Measurements from ENCODE around the gene DRGX.

The DRGX gene

DNA sequence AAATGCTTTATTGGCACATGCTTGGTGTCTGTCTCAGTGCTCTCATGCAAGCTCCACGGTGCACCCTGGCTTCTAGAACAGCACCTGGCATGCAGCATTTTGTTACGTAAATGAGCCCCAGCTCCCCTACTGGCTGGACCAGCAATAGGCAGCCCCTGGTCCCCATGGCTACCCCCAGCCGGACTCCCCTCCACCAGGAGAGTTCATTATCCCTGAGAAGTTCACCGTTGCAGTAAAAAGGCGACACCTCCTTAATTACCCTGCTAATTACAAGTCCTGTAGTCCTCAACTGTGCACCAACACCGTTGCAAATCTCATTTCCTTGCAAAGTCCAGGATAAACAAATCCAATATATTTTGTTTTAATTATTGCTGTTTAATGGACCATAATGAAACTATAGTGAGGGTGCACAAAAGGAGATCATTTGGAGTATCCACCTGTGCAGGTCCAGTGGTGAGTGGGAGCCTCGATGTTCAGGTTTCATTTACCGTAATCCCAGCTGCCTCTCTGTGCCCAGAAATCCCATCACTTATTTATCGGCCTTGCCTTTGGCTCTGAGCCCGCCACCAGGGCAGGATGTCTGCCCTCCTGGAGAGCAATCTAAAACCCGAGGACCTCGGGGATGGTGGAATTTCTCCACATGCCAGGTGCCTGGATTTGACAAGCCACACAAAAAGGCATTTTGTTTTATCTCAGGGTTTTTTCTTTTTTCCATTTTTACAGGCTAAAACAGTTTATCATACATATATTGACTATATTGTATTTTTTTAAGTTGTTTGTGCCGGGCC is 12.8 kb upstream of the DRGX start:
- no peak overlapping the region for H3K27ac ChIP-seq (ENCODE audit: extremely low read depth, low read depth, low read length)
- no peaks in the 10 kb centered on the region for H3K9me3 ChIP-seq (ENCODE audit: control insufficient read depth, insufficient read depth, low read depth, low read length)
- no peak overlapping the region for H3K4me3 ChIP-seq (ENCODE audit: low read depth, low read length)
- POLR2A ChIA-PET: no interaction called here
- no peak for TF ChIP-seq ZNF292 (tag by site-specific recombination; IDR thresholded peaks at IDR 0.05; ENCODE audit: borderline replicate concordance, low read depth)
- TF ChIP-seq EGR2 (tag by site-specific recombination; IDR thresholded peaks at IDR 0.05; ENCODE audit: low read depth): no peak
- no peak for TF ChIP-seq ZNF221 (tag by site-specific recombination; IDR thresholded peaks at IDR 0.05; ENCODE audit: borderline replicate concordance)
- TF ChIP-seq, protein P1, sequence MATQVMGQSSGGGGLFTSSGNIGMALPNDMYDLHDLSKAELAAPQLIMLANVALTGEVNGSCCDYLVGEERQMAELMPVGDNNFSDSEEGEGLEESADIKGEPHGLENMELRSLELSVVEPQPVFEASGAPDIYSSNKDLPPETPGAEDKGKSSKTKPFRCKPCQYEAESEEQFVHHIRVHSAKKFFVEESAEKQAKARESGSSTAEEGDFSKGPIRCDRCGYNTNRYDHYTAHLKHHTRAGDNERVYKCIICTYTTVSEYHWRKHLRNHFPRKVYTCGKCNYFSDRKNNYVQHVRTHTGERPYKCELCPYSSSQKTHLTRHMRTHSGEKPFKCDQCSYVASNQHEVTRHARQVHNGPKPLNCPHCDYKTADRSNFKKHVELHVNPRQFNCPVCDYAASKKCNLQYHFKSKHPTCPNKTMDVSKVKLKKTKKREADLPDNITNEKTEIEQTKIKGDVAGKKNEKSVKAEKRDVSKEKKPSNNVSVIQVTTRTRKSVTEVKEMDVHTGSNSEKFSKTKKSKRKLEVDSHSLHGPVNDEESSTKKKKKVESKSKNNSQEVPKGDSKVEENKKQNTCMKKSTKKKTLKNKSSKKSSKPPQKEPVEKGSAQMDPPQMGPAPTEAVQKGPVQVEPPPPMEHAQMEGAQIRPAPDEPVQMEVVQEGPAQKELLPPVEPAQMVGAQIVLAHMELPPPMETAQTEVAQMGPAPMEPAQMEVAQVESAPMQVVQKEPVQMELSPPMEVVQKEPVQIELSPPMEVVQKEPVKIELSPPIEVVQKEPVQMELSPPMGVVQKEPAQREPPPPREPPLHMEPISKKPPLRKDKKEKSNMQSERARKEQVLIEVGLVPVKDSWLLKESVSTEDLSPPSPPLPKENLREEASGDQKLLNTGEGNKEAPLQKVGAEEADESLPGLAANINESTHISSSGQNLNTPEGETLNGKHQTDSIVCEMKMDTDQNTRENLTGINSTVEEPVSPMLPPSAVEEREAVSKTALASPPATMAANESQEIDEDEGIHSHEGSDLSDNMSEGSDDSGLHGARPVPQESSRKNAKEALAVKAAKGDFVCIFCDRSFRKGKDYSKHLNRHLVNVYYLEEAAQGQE (tag by site-specific recombination; IDR thresholded peaks at IDR 0.05): no peak
- no peak for TF ChIP-seq ZNF561 (tag by site-specific recombination; IDR thresholded peaks at IDR 0.05; ENCODE audit: borderline replicate concordance)
- TF ChIP-seq, protein P2, sequence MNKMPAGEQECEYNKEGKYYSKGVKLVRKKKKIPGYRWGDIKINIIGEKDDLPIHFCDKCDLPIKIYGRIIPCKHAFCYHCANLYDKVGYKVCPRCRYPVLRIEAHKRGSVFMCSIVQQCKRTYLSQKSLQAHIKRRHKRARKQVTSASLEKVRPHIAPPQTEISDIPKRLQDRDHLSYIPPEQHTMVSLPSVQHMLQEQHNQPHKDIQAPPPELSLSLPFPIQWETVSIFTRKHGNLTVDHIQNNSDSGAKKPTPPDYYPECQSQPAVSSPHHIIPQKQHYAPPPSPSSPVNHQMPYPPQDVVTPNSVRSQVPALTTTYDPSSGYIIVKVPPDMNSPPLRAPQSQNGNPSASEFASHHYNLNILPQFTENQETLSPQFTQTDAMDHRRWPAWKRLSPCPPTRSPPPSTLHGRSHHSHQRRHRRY (tag by site-specific recombination; IDR thresholded peaks at IDR 0.05): no peak
- TF ChIP-seq ZNF514 (tag by site-specific recombination; IDR thresholded peaks at IDR 0.05): no peak
- no peak for TF ChIP-seq ZBTB21 (tag by site-specific recombination; IDR thresholded peaks at IDR 0.05)
- no peak for TF ChIP-seq KLF1 (tag by site-specific recombination; IDR thresholded peaks at IDR 0.05)
- TF ChIP-seq SETDB1 (IDR thresholded peaks at IDR 0.05; ENCODE audit: insufficient read length, low read length): no peak
- TF ChIP-seq ZNF133 (tag by site-specific recombination; IDR thresholded peaks at IDR 0.05): no peak
- no peak for TF ChIP-seq ZNF423 (tag by site-specific recombination; IDR thresholded peaks at IDR 0.05)
- TF ChIP-seq, protein P3, sequence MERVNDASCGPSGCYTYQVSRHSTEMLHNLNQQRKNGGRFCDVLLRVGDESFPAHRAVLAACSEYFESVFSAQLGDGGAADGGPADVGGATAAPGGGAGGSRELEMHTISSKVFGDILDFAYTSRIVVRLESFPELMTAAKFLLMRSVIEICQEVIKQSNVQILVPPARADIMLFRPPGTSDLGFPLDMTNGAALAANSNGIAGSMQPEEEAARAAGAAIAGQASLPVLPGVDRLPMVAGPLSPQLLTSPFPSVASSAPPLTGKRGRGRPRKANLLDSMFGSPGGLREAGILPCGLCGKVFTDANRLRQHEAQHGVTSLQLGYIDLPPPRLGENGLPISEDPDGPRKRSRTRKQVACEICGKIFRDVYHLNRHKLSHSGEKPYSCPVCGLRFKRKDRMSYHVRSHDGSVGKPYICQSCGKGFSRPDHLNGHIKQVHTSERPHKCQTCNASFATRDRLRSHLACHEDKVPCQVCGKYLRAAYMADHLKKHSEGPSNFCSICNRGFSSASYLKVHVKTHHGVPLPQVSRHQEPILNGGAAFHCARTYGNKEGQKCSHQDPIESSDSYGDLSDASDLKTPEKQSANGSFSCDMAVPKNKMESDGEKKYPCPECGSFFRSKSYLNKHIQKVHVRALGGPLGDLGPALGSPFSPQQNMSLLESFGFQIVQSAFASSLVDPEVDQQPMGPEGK (tag by site-specific recombination; IDR thresholded peaks at IDR 0.05): no peak
- TF ChIP-seq, protein P4, sequence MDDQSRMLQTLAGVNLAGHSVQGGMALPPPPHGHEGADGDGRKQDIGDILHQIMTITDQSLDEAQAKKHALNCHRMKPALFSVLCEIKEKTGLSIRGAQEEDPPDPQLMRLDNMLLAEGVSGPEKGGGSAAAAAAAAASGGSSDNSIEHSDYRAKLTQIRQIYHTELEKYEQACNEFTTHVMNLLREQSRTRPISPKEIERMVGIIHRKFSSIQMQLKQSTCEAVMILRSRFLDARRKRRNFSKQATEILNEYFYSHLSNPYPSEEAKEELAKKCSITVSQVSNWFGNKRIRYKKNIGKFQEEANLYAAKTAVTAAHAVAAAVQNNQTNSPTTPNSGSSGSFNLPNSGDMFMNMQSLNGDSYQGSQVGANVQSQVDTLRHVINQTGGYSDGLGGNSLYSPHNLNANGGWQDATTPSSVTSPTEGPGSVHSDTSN (CRISPR knock-in tag; IDR thresholded peaks at IDR 0.05): no peak
- TF ChIP-seq ZNF558 (tag by site-specific recombination; IDR thresholded peaks at IDR 0.05): no peak
- TF ChIP-seq ZNF239 (tag by site-specific recombination; IDR thresholded peaks at IDR 0.05): no peak
- no peak for TF ChIP-seq ZNF701 (tag by site-specific recombination; IDR thresholded peaks at IDR 0.05)
- TF ChIP-seq ZSCAN16 (tag by site-specific recombination; IDR thresholded peaks at IDR 0.05): no peak
- TF ChIP-seq, protein P5, sequence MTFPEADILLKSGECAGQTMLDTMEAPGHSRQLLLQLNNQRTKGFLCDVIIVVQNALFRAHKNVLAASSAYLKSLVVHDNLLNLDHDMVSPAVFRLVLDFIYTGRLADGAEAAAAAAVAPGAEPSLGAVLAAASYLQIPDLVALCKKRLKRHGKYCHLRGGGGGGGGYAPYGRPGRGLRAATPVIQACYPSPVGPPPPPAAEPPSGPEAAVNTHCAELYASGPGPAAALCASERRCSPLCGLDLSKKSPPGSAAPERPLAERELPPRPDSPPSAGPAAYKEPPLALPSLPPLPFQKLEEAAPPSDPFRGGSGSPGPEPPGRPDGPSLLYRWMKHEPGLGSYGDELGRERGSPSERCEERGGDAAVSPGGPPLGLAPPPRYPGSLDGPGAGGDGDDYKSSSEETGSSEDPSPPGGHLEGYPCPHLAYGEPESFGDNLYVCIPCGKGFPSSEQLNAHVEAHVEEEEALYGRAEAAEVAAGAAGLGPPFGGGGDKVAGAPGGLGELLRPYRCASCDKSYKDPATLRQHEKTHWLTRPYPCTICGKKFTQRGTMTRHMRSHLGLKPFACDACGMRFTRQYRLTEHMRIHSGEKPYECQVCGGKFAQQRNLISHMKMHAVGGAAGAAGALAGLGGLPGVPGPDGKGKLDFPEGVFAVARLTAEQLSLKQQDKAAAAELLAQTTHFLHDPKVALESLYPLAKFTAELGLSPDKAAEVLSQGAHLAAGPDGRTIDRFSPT (tag by site-specific recombination; IDR thresholded peaks at IDR 0.05): no peak
- no peaks in the 10 kb centered on the region for H3K36me3 ChIP-seq (ENCODE audit: control insufficient read depth in 2 of 2, insufficient read depth in 1 of 2, low read length in 2 of 2)
- CTCF ChIA-PET: interaction anchor here (0.8 to 3.7 kb wide), 13 partner anchors 9 to 117 kb away, joined by 3 to 87 read pairs (median 4); no protein-coding TSS in a partner anchor
- no peaks in the 10 kb centered on the region for H3K4me1 ChIP-seq (ENCODE audit: control insufficient read depth, insufficient read depth, low read length)

Data from HEK293 (cell line).